AML-193 (cell line): ENCODE data around the gene WHRN.
A peak's percentile ranks its signal among the peaks of the same experiment; 100 is the strongest.

Experiments
- DNase-seq, 2 experiments: peaks; one replicate each; lab custom pipeline; 2025; lab: John Stamatoyannopoulos, UW

The WHRN gene

GRCh38 chr9:114513959-114514267 lies 8.6 kb upstream of the WHRN start:
- no peak for DNase-seq

GRCh38 chr9:114513055-114513958 lies 8.0 kb upstream of the WHRN start:
- no peak for DNase-seq

GRCh38 chr9:114511978-114512874 lies 7.0 kb upstream of the WHRN start:
- no peak for DNase-seq

- peak; percentile 55 to 68 for DNase-seq
These were observed 2.5 kb upstream of the WHRN start for GRCh38 chr9:114507726-114508125.

- no peak for DNase-seq
These were observed 763 bp upstream of the WHRN start for GRCh38 chr9:114506082-114506390.

GRCh38 chr9:114504341-114505186 lies 709 bp downstream of the WHRN start:
- DNase-seq: no peak

- no peak for DNase-seq
These were observed 1.5 kb downstream of the WHRN start for GRCh38 chr9:114503522-114504340.

GRCh38 chr9:114503009-114503408 lies 2.3 kb downstream of the WHRN start:
- DNase-seq: no peak

GRCh38 chr9:114501796-114502682 lies 3.2 kb downstream of the WHRN start:
- peak; percentile 42 to 44 for DNase-seq

GRCh38 chr9:114500697-114501292 lies 4.5 kb downstream of the WHRN start:
- DNase-seq: no peak

GRCh38 chr9:114499941-114500696 lies 5.2 kb downstream of the WHRN start:
- DNase-seq: no peak

- no peak for DNase-seq
These were observed 5.7 kb downstream of the WHRN start for GRCh38 chr9:114499528-114499927.

GRCh38 chr9:114497727-114498382 lies 7.4 kb downstream of the WHRN start:
- no peak for DNase-seq

- peak; percentile 12 to 16 for DNase-seq
These were observed 8.0 kb downstream of the WHRN start for GRCh38 chr9:114497236-114497635.

- no peak for DNase-seq
These were observed 9.3 kb downstream of the WHRN start for GRCh38 chr9:114496011-114496410.

- no peak for DNase-seq
These were observed 10.3 kb downstream of the WHRN start for GRCh38 chr9:114494776-114495569.

- no peak for DNase-seq
These were observed 11.6 kb downstream of the WHRN start for GRCh38 chr9:114493521-114494184.
